GM23338 (cell line): ENCODE data around the gene PRKAR1B. TPM values are rescaled to one million over a fixed set of nuclear protein-coding genes. Genes with fewer than 3 reads are reported as not detected.

Experiments
- ATAC-seq: fragments of 200-7000 bp; cut with Tn5 transposase; 3 replicates; pipeline ENCODE4 v1.9.1; 2020
- DNase-seq: peaks from one replicate; pipeline ENCODE4 v3.0.0-alpha.2; 2015; ENCODE audit warnings: low spot score
- H2AFZ ChIP-seq: fragments of 200-600 bp; sonication (generic); 2 replicates; pipeline ENCODE4 v1.8.0; 2016; ENCODE audit warnings: antibody characterized with exemption, mild to moderate bottlenecking, moderate library complexity
- H3F3A ChIP-seq: fragments of 200-600 bp; sonication (generic); replicated peaks from 2 replicates; pipeline ENCODE4 v1.8.0; 2017; ENCODE audit warnings: antibody characterized with exemption, mixed run types, low read depth
- H3K27ac ChIP-seq: fragments of 200-600 bp; sonication (generic); 2 replicates; pipeline ENCODE4 v1.6.1; 2016; ENCODE audit warnings: low read depth
- H3K27me3 ChIP-seq: fragments of 200-600 bp; sonication (generic); 2 replicates; pipeline ENCODE4 v1.8.0; 2016; ENCODE audit warnings: mild to moderate bottlenecking, mixed run types, moderate library complexity; ENCODE audit not compliant: insufficient read depth
- H3K36me3 ChIP-seq: fragments of 200-600 bp; sonication (generic); 2 replicates; pipeline ENCODE4 v1.8.0; 2016; ENCODE audit warnings: mild to moderate bottlenecking; ENCODE audit not compliant: insufficient read depth
- H3K4me1 ChIP-seq: fragments of 200-600 bp; sonication (generic); 2 replicates; pipeline ENCODE4 v1.8.0; 2016; ENCODE audit warnings: mild to moderate bottlenecking, moderate library complexity; ENCODE audit not compliant: insufficient read depth
- H3K4me2 ChIP-seq: fragments of 200-600 bp; sonication (generic); 2 replicates; pipeline ENCODE4 v1.7.1; 2017; ENCODE audit warnings: mixed run types
- H3K4me3 ChIP-seq: fragments of 200-600 bp; sonication (generic); 2 replicates; pipeline ENCODE4 v1.6.1; 2016; ENCODE audit warnings: mixed run types
- H3K79me2 ChIP-seq: fragments of 200-600 bp; sonication (generic); replicated peaks from 2 replicates; pipeline ENCODE4 v1.8.0; 2017; ENCODE audit warnings: mild to moderate bottlenecking; ENCODE audit not compliant: insufficient read depth
- H3K9me2 ChIP-seq: fragments of 200-600 bp; sonication (generic); 2 replicates; pipeline ENCODE4 v1.8.0; 2017; ENCODE audit not compliant: insufficient read depth
- H4K20me1 ChIP-seq: fragments of 200-600 bp; sonication (generic); replicated peaks from 2 replicates; pipeline ENCODE4 v1.8.0; 2017; ENCODE audit warnings: mild to moderate bottlenecking; ENCODE audit not compliant: insufficient read depth
- H3K27ac Mint-ChIP-seq: 2 replicates; pipeline ENCODE4 v1.8.0; 2020; ENCODE audit warnings: inconsistent platforms, mild to moderate bottlenecking, moderate library complexity, mixed read lengths
- H3K27me3 Mint-ChIP-seq: 3 replicates; pipeline ENCODE4 v1.8.0; 2022; ENCODE audit warnings: low read depth, mild to moderate bottlenecking, moderate library complexity, mixed read lengths, inconsistent platforms; ENCODE audit not compliant: insufficient read depth, poor library complexity
- H3K36me3 Mint-ChIP-seq: 3 replicates; pipeline ENCODE4 v1.8.0; 2021; ENCODE audit warnings: low read depth, mild to moderate bottlenecking, inconsistent platforms, moderate library complexity, mixed read lengths
- H3K4me1 Mint-ChIP-seq: 3 replicates; pipeline ENCODE4 v1.8.0; 2020; ENCODE audit warnings: mild to moderate bottlenecking, inconsistent platforms, mixed read lengths
- H3K4me3 Mint-ChIP-seq: 3 replicates; pipeline ENCODE4 v1.8.0; 2021; ENCODE audit warnings: moderate library complexity, mild to moderate bottlenecking, inconsistent platforms, mixed read lengths
- H3K9me3 Mint-ChIP-seq: 3 replicates; pipeline ENCODE4 v1.8.0; 2020; ENCODE audit warnings: moderate library complexity, mild to moderate bottlenecking, inconsistent platforms, mixed read lengths
- CREB1 ChIP-seq: fragments of 250-450 bp; sonication (Bioruptor Pico); IDR thresholded peaks from 2 replicates; pipeline ENCODE4 v1.5.0; 2020; ENCODE audit warnings: low read depth, mild to moderate bottlenecking, moderate library complexity
- CTCF ChIP-seq, 2 experiments: fragments of 200-600 bp in 1 of 2; sonication (generic) in 1 of 2; conservative IDR thresholded peaks; 2 replicates each; pipeline versions ENCODE4 v1.5.1 to v1.6.1; 2016 to 2017; ENCODE audit warnings: antibody characterized with exemption in 2 of 2, low read depth in 2 of 2, mild to moderate bottlenecking in 2 of 2, moderate library complexity in 1 of 2
- ETS1 ChIP-seq: IDR thresholded peaks from 2 replicates; pipeline ENCODE4 v1.6.1; 2016; ENCODE audit warnings: antibody characterized with exemption
- EZH2phosphoT487 ChIP-seq: fragments of 200-600 bp; sonication (generic); IDR thresholded peaks from one replicate; pipeline ENCODE4 v1.8.1; 2018; ENCODE audit warnings: antibody characterized with exemption; ENCODE audit not compliant: unreplicated experiment
- JUNB ChIP-seq: IDR thresholded peaks from one replicate; pipeline ENCODE4 v1.6.1; 2016; ENCODE audit warnings: antibody characterized with exemption; ENCODE audit not compliant: unreplicated experiment
- NANOG ChIP-seq: IDR thresholded peaks from 2 replicates; pipeline ENCODE4 v1.6.1; 2016; ENCODE audit warnings: antibody characterized with exemption, borderline replicate concordance
- REST ChIP-seq: IDR thresholded peaks from one replicate; pipeline ENCODE4 v1.6.1; 2018; ENCODE audit warnings: antibody characterized with exemption; ENCODE audit not compliant: unreplicated experiment
- ZNF114 ChIP-seq: fragments of 250-450 bp; sonication (Bioruptor Pico); IDR thresholded peaks from 2 replicates; pipeline ENCODE4 v1.5.0; 2020; ENCODE audit warnings: mild to moderate bottlenecking, moderate library complexity
- polyA plus RNA-seq: library from polyadenylated mRNA; unstranded; fragments of >200 nt; fragmentation: Nextera tagmentation; extraction: Ambion mirVana; gene quantifications from 2 replicates; pipeline ENCODE4 v1.2.1, GENCODE V29; 2016
- total RNA-seq: library from RNA; depleted of rRNA; stranded (reverse); fragments of >200 nt; shearing (Covaris generic); gene quantifications from 2 replicates; pipeline ENCODE4 v1.2.3, GENCODE V29; 2014

PRKAR1B gene
- total and polyA plus RNA-seq, 2 experiments from 2014 or later: 35.7 to 36.7 TPM

- no peak for TF ChIP-seq REST
- TF ChIP-seq CTCF (conservative IDR thresholded peaks at IDR 0.05; ENCODE audit: low read depth in 2 of 2): no peak
- TF ChIP-seq ETS1: no peak
- TF ChIP-seq NANOG: no peak
- TF ChIP-seq ZNF114: no peak
These were observed 44.3 kb downstream of the PRKAR1B start (continued) for GRCh38 chr7:682810-683209.

- Histone ChIP-seq H3K27me3 (no peaks in the 10 kb centered on the region), H3K36me3 (peaks cover 3% of the 10 kb centered on the region; the same call in 1 of the 2 replicates), H3F3A (0 out of 2 replicates have a peak, but pooled peaks cover 2% of the 10 kb centered on the region), H2AFZ (no peak overlapping the region), H3K4me2 (no peak overlapping the region), H3K79me2 (peaks cover 14% of the 10 kb centered on the region), H3K4me1 (no peaks in the 10 kb centered on the region), H3K27ac (no peak overlapping the region), H3K4me3 (no peak overlapping the region), H4K20me1 (0 out of 2 replicates have a peak, but pooled peaks cover 6% of the 10 kb centered on the region), H3K9me2 (no peaks in the 10 kb centered on the region)
- H3K4me3 Mint-ChIP-seq: no peak overlapping the region
- H3K27me3 Mint-ChIP-seq: peaks cover 4% of the 10 kb centered on the region
- no peaks in the 10 kb centered on the region for H3K4me1 Mint-ChIP-seq
- no peak for ATAC-seq
- DNase-seq: no peak
- TF ChIP-seq JUNB (no peak), CREB1 (CRISPR knock-in tag) (no peak), EZH2phosphoT487 (no peak), ZNF114 (no peak)
- H3K36me3 Mint-ChIP-seq: peaks cover 84% of the 10 kb centered on the region
- peaks cover 25% of the 10 kb centered on the region for H3K9me3 Mint-ChIP-seq
- no peak overlapping the region for H3K27ac Mint-ChIP-seq
These were observed 45.4 kb downstream of the PRKAR1B start for GRCh38 chr7:681551-682307.
